Activated CD4-positive, CD25-positive, alpha-beta regulatory T cell (primary cell): ENCODE measurements around the gene PPT1.
A peak's percentile ranks its signal among the peaks of the same experiment; 100 is the strongest.
"Not testable (repeated sequence)": the region's sequence is repeated elsewhere in the genome, so short reads cannot be mapped to it uniquely, and the experiment has no call there.

Experiments used
- DNase-seq, 4 experiments: peaks; one replicate each; lab custom pipeline; 2025; lab: John Stamatoyannopoulos, UW

Gene PPT1

GRCh38 chr1:40057310-40058030 is 39.6 kb downstream of the PPT1 start:
- no peak for DNase-seq

GRCh38 chr1:40056519-40057309 is 40.3 kb downstream of the PPT1 start:
- DNase-seq = no peak

GRCh38 chr1:40053138-40053887 is 43.7 kb downstream of the PPT1 start:
- no peak for DNase-seq

- DNase-seq = no peak
Measured at GRCh38 chr1:40050863-40051262, 46.2 kb downstream of the PPT1 start.

- DNase-seq = no peak
Measured at GRCh38 chr1:40049725-40050124, 47.3 kb downstream of the PPT1 start.

- no peak for DNase-seq
Measured at GRCh38 chr1:40047769-40048168, 49.3 kb downstream of the PPT1 start.

- no peak for DNase-seq
Measured at GRCh38 chr1:40047276-40047675, 49.8 kb downstream of the PPT1 start.

- no peak for DNase-seq
Measured at GRCh38 chr1:40045766-40046165, 51.3 kb downstream of the PPT1 start.

- DNase-seq = no peak
Measured at GRCh38 chr1:40045182-40045581, 51.9 kb downstream of the PPT1 start.

- DNase-seq = no peak
Measured at GRCh38 chr1:40044110-40044509, 52.9 kb downstream of the PPT1 start.

- DNase-seq = no peak
Measured at GRCh38 chr1:40042341-40042740, 54.7 kb downstream of the PPT1 start.

- no peak for DNase-seq
Measured at GRCh38 chr1:40041466-40041838, 55.6 kb downstream of the PPT1 start.

GRCh38 chr1:40040511-40041465 is 56.3 kb downstream of the PPT1 start, which contains the start of gene CAP1:
Gene CAP1 (plus strand): TSS chr1:40040729. CDS start chr1:40059347, 18,618 bp downstream.
- peak; percentile 99 to 100 (median 99) for DNase-seq

- DNase-seq = peak; percentile 39 to 63 (median 45)
Measured at GRCh38 chr1:40039757-40040510, 57.1 kb downstream of the PPT1 start.

GRCh38 chr1:40039245-40039756 is 57.8 kb downstream of the PPT1 start:
- DNase-seq = no peak

- DNase-seq = no peak
Measured at GRCh38 chr1:40038697-40039096, 58.4 kb downstream of the PPT1 start.

- not testable (repeated sequence) for DNase-seq
Measured at GRCh38 chr1:40037254-40037653, 59.8 kb downstream of the PPT1 start.

GRCh38 chr1:40036574-40036973 is 60.5 kb downstream of the PPT1 start:
- no peak for DNase-seq

- DNase-seq = no peak
Measured at GRCh38 chr1:40034869-40035268, 62.2 kb downstream of the PPT1 start.

GRCh38 chr1:40032240-40032891 is 64.7 kb downstream of the PPT1 start:
- peak in 1 of 4 experiments; percentile 11 for DNase-seq
